PC-9 (cell line): Measurements from ENCODE around the gene NUDT16L1.

ENCODE experiments used
- EZH2 ChIP-seq: fragments of 200-600 bp; sonication (generic); IDR thresholded peaks from 2 replicates; pipeline ENCODE4 v1.8.0; 2017; ENCODE audit warnings: antibody characterized with exemption, low read depth
- TF ChIP-seq, protein P1 (sequence below): fragments of 200-600 bp; sonication (generic); conservative IDR thresholded peaks from 2 replicates; pipeline ENCODE4 v1.6.1; 2017; ENCODE audit warnings: mixed run types, antibody characterized with exemption, mild to moderate bottlenecking, moderate library complexity

DNA sequence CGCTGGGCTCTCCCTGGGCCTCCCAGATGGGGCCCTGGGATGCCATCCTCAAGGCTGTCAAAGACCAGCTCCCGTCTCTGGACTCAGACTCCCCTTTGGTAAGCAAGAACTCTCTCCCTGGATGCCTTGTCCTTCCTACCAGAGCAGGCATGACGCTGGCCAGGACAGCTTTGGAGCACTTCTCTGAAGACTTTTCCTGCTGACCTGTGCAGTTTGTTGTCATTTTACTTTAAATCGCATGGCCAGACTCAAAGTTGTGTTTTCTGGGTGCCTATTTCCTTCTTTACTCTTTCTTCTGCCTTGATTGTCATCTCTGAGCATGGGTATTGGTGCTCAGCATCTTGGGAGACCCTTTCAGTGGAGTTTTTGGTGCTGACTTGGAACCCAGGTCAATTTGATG, 43.2 kb downstream of the NUDT16L1 start:
- TF ChIP-seq, protein P1, sequence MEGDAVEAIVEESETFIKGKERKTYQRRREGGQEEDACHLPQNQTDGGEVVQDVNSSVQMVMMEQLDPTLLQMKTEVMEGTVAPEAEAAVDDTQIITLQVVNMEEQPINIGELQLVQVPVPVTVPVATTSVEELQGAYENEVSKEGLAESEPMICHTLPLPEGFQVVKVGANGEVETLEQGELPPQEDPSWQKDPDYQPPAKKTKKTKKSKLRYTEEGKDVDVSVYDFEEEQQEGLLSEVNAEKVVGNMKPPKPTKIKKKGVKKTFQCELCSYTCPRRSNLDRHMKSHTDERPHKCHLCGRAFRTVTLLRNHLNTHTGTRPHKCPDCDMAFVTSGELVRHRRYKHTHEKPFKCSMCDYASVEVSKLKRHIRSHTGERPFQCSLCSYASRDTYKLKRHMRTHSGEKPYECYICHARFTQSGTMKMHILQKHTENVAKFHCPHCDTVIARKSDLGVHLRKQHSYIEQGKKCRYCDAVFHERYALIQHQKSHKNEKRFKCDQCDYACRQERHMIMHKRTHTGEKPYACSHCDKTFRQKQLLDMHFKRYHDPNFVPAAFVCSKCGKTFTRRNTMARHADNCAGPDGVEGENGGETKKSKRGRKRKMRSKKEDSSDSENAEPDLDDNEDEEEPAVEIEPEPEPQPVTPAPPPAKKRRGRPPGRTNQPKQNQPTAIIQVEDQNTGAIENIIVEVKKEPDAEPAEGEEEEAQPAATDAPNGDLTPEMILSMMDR = no peak
- no peak for TF ChIP-seq EZH2
